AG04449 (cell line): Measurements from ENCODE around the gene TEN1.

ENCODE experiments used
- CTCF ChIA-PET: fragments of 350-600 bp; formaldehyde crosslinking; extraction: SDS; loops from one replicate; lab custom pipeline; 2021; ENCODE audit warnings: antibody characterized with exemption; lab: Yijun Ruan, JAX
- POLR2A ChIA-PET: fragments of 400-600, 350-600 bp; formaldehyde crosslinking; extraction: SDS; loops from one replicate; lab custom pipeline; 2020; ENCODE audit warnings: antibody characterized with exemption, inconsistent platforms; lab: Yijun Ruan, JAX
- DNase-seq: peaks from one replicate; pipeline ENCODE4 v3.0.0-alpha.2; 2010; ENCODE audit warnings: low read depth, low spot score
- H3K4me3 ChIP-seq: 2 replicates; pipeline ENCODE4 v1.5.1; 2011; ENCODE audit warnings: low read depth, mild to moderate bottlenecking, control low read depth, low read length
- TF ChIP-seq, protein P1 (sequence below): IDR thresholded peaks from one replicate; pipeline ENCODE4 v1.5.1; 2011; ENCODE audit warnings: mild to moderate bottlenecking, moderate library complexity, low read length, control low read depth, inconsistent platforms; ENCODE audit not compliant: insufficient read depth; ENCODE audit errors: missing control alignments

TEN1 gene

DNA sequence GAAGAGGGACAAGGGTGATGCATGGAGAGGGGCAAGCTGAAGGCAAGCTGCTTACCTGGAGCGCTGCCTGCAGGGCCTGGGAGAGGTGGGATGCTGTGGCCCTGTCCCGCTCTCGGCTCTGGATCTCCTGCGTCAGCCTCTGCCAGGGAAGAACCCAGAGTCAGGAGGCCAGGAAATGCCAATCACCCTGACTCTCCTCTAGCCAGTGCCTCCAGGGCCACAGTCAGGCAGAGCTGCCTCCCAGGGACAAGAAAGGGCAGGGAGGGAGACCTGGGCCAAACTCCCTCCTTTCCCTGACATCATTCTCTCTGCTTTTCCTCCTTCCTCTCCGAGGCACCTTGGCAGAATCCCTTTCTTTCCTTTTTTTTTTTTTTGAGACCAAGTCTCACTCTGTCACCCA lies 32.9 kb downstream of the TEN1 start:
- no peak for DNase-seq
- H3K4me3 ChIP-seq = no peak overlapping the region
- CTCF ChIA-PET = interaction anchor here (0.6 to 17.3 kb wide), 13 partner anchors 9 to 287 kb away, joined by 3 to 363 read pairs (median 6); partner anchors contain the start of genes CDK3 and MRPL38
- POLR2A ChIA-PET = no interaction called here
- TF ChIP-seq, protein P1, sequence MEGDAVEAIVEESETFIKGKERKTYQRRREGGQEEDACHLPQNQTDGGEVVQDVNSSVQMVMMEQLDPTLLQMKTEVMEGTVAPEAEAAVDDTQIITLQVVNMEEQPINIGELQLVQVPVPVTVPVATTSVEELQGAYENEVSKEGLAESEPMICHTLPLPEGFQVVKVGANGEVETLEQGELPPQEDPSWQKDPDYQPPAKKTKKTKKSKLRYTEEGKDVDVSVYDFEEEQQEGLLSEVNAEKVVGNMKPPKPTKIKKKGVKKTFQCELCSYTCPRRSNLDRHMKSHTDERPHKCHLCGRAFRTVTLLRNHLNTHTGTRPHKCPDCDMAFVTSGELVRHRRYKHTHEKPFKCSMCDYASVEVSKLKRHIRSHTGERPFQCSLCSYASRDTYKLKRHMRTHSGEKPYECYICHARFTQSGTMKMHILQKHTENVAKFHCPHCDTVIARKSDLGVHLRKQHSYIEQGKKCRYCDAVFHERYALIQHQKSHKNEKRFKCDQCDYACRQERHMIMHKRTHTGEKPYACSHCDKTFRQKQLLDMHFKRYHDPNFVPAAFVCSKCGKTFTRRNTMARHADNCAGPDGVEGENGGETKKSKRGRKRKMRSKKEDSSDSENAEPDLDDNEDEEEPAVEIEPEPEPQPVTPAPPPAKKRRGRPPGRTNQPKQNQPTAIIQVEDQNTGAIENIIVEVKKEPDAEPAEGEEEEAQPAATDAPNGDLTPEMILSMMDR = no peak

DNA sequence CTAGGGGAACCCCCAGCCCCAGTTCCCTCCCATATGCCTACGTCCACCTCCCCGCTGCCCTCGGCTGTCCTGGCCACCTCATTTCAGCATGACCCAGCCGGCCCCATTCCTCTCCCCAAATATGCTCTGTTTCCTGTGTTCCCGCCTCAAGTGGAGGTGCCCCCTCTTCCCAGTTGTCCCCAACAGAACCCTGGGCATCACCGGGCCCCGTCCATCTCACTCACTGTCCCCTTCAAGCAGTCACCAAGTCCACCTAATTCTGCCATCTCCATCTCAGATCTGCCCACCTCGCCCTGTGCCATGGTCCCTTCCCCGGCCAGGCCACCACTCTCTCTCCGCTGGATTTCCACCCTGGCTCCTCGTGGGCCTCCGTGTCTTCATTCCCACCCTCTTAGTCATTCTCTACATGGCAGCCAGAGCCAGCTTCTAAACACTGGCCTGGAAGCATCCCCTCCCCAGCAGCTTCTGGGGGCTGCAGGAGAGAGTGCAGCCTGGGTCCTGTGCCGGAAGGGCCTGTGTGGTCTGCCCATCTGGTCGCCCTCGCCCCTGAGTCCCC lies 34.4 kb downstream of the TEN1 start:
- CTCF ChIA-PET = interaction anchor here (0.6 to 17.3 kb wide), 60 partner anchors 10 to 385 kb away, joined by 3 to 363 read pairs (median 5); partner anchors contain the start of genes CDK3, EVPL, EXOC7 and MRPL38
- TF ChIP-seq, protein P1 = no peak
- no peak overlapping the region for H3K4me3 ChIP-seq
- POLR2A ChIA-PET = no interaction called here
- DNase-seq = no peak

DNA sequence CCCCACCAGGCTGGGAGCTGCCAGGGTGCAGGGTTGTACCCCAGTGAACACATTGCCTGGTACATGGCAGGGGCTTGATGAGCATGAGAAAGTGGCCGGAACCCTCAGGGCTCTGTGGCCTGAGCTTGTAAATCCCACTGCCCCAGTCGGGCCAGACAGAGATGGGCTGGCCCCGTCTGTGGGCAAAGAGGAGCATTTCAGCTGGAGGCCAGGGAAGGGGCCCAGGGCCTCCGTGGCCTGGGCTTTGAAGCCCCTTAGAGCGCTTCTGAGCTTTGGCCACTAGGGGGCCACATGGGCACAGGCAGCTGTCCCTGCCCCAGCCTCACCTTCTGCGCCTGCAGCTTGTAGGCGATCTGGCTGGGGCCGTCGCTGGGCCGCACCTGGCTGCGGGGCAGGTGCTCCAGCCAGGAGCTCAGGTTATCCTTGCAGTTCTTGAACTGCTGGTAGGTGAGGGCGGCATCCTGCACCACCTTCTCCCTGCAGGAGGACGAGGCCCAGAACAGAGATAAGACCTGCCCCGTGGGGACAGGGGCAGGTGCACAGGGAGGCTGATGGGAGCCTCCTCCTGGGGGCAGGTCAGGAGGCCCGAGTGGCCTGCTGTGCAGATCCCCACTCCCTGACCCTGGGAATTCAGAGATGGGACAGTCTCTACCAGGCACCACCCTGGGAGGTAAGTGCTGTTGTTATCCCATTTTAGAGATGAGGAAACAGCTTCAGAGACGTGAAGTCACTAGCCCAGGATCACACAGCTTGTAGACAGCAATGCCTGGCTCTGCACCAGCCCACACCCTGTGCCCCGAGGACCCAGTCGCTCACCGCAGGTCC lies 35.3 kb downstream of the TEN1 start:
- no peak overlapping the region for H3K4me3 ChIP-seq
- TF ChIP-seq, protein P1 = peak; percentile 92
- no peak for DNase-seq
- ChIA-PET CTCF (interaction anchor here (0.6 to 17.3 kb wide), 70 partner anchors 8 to 384 kb away, joined by 3 to 363 read pairs (median 5); partner anchors contain the start of genes CDK3, EVPL, EXOC7 and MRPL38), POLR2A (no interaction called here)

DNA sequence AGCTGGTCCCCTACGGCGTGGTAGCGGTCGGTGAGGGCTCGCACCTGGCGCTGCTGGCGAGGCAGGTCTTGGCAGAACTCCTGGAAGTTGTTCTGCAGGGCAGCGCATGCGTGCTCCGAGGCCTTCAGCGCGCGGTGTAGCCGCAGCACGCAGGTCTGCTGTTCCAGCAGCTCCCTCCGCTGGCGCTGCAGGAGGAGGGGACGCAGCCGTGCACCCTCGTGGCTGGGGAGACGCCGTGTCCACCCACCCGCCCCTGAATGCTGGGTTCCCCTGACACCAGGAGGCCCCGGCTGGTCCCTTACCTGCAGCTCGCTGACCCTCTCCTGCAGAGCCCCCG lies 35.9 kb downstream of the TEN1 start:
- H3K4me3 ChIP-seq = no peak overlapping the region
- no peak for DNase-seq
- POLR2A ChIA-PET = no interaction called here
- CTCF ChIA-PET = interaction anchor here (0.6 to 17.3 kb wide), 40 partner anchors 9 to 383 kb away, joined by 3 to 363 read pairs (median 7); partner anchors contain the start of genes CDK3, EXOC7, MRPL38 and SRP68
- TF ChIP-seq, protein P1 = no peak

DNA sequence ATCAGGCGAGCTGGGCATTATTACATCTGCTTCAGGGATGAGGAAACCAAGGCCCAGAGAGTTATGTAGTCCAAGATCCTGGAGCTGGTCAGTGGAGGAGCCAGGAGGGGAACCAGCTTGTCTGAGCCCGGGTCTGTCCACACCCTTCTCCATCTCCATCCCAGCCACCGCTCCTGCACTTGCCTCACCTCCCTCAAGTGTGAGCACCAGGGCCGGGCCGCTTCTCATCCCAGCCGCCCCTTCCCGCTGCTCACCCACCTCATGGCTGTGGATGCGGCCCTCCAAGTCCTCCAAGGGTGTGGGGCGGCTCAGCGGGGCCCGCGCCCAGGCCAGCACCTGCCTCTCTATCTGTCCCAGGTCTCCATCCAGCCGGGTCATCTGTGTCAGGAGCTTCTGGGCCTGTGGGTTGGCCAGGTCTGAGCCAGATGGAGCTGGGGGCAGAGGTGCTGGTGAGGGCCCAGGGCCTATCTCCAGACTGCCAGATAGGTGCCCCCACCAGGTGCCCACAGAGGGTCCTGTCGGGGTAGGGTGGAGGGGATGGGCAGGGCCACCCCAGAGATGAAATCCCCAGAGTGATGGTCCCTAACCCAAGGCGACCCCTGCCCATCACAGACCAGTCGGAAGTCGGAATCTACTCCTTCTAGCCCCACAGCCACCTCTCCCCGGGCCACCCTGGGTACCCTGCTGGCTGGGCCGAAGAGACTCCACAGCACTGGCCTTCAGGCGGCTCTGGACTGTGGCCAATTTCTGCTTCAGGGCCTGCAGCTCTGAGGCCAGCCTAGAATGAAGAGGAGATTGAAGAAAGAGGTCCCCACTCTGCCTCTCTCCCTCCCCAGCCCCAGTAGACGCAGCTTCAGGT lies 38.7 kb downstream of the TEN1 start:
- CTCF ChIA-PET = interaction anchor here (0.9 to 15.6 kb wide), 7 partner anchors 10 to 280 kb away, joined by 3 to 363 read pairs (median 8); partner anchors contain the start of gene CDK3
- no peak for DNase-seq
- H3K4me3 ChIP-seq = no peak overlapping the region
- POLR2A ChIA-PET = interaction anchor here (0.6 to 0.8 kb wide), 2 partner anchors 10 to 448 kb away, joined by 3 read pairs; no protein-coding TSS in a partner anchor
- TF ChIP-seq, protein P1 = no peak
